GM12878 (cell line): Measurements from ENCODE around the gene MAEL. TPM values are rescaled to one million over a fixed set of nuclear protein-coding genes. Genes with fewer than 3 reads are reported as not detected.
A peak's percentile ranks its signal among the peaks of the same experiment; 100 is the strongest.

Experiments
- ATAC-seq: fragments of 200-7000 bp; cut with Tn5 transposase; 3 replicates; pipeline ENCODE4 v1.9.1; 2020; ENCODE audit warnings: mild to moderate bottlenecking, moderate library complexity
- BruUV-seq: library from RNA; stranded (reverse); fragments of 400-500 nt; replicated peaks from 2 replicates; lab custom pipeline; 2021; lab: Mats Ljungman, UMichigan
- CTCF ChIA-PET: fragments of 300-600 bp; sonication (Branson Sonifier 250); formaldehyde crosslinking; extraction: SDS; loops from one replicate; lab custom pipeline; 2021; ENCODE audit warnings: inconsistent platforms; lab: Yijun Ruan, JAX
- POLR2A ChIA-PET: fragments of 350-600 bp; formaldehyde crosslinking; extraction: SDS; loops from one replicate; lab custom pipeline; 2021; ENCODE audit warnings: inconsistent platforms; lab: Charles Lee
- RAD21 ChIA-PET: fragments of 300-600 bp; sonication (Branson Sonifier 250); formaldehyde crosslinking; loops from one replicate; lab custom pipeline; 2023; ENCODE audit warnings: antibody characterized with exemption; ENCODE audit not compliant: unreplicated experiment; lab: Charles Lee
- SMC1A ChIA-PET: fragments of 300-600 bp; sonication (Branson Sonifier 250); formaldehyde crosslinking; loops from one replicate; lab custom pipeline; 2023; ENCODE audit not compliant: unreplicated experiment, uncharacterized antibody; lab: Charles Lee
- DNase-seq: peaks from one replicate; pipeline ENCODE4 v3.0.0-alpha.2; 2011; ENCODE audit warnings: low read depth, low spot score
- FAIRE-seq: peaks from 3 replicates; lab custom pipeline; 2011; peaks lifted over from hg19 to GRCh38; lab: Jason Lieb, UNC
- H2AFZ ChIP-seq: 2 replicates; pipeline ENCODE4 v1.6.0; 2011; ENCODE audit warnings: low read depth, low read length, control low read depth; ENCODE audit not compliant: control insufficient read depth
- H3K27ac ChIP-seq: 2 replicates; pipeline ENCODE4 v1.5.1; 2011; ENCODE audit warnings: control low read depth; ENCODE audit not compliant: control insufficient read depth, insufficient read depth
- H3K27me3 ChIP-seq, 2 experiments: replicated peaks in 1 of 2; 2 replicates each; pipeline versions ENCODE4 v1.6.0 to v1.6.1; 2011; ENCODE audit warnings: low read length in 1 of 2; ENCODE audit not compliant: control insufficient read depth in 2 of 2, insufficient read depth in 2 of 2
- H3K36me3 ChIP-seq, 2 experiments: 2 replicates each; pipeline ENCODE4 v1.5.1; 2011; ENCODE audit warnings: low read length in 1 of 2; ENCODE audit not compliant: control insufficient read depth in 2 of 2, insufficient read depth in 2 of 2
- H3K4me1 ChIP-seq: 2 replicates; pipeline ENCODE4 v1.6.1; 2011; ENCODE audit warnings: mild to moderate bottlenecking, low read length, moderate library complexity, mixed read lengths; ENCODE audit not compliant: control insufficient read depth, insufficient read depth
- H3K4me2 ChIP-seq: 2 replicates; pipeline ENCODE4 v1.6.0; 2011; ENCODE audit warnings: control low read depth; ENCODE audit not compliant: control insufficient read depth, insufficient read depth
- H3K4me3 ChIP-seq: fragments of 200-600 bp; sonication (generic); 2 replicates; pipeline ENCODE4 v1.5.1; 2016
- H3K79me2 ChIP-seq: 2 replicates; pipeline ENCODE4 v1.6.0; 2011; ENCODE audit warnings: low read length; ENCODE audit not compliant: control insufficient read depth, insufficient read depth
- H3K9ac ChIP-seq: 2 replicates; pipeline ENCODE4 v1.8.0; 2011; ENCODE audit warnings: low read length, control low read depth, mixed read lengths; ENCODE audit not compliant: control insufficient read depth, insufficient read depth
- H3K9me3 ChIP-seq: replicated peaks from 3 replicates; pipeline ENCODE4 v1.5.1; 2011; ENCODE audit warnings: mild to moderate bottlenecking, low read length; ENCODE audit not compliant: control insufficient read depth, insufficient read depth
- H4K20me1 ChIP-seq: 2 replicates; pipeline ENCODE4 v1.6.0; 2011; ENCODE audit not compliant: control insufficient read depth, insufficient read depth
- E4F1 ChIP-seq: fragments of 450-650 bp; IDR thresholded peaks from 2 replicates; pipeline ENCODE4 v1.6.1; 2018; ENCODE audit warnings: borderline replicate concordance, mild to moderate bottlenecking; ENCODE audit not compliant: partially characterized antibody
- HDAC2 ChIP-seq: fragments of 200-600 bp; sonication (generic); IDR thresholded peaks from 2 replicates; pipeline ENCODE4 v1.6.1; 2017
- NR2C1 ChIP-seq: fragments of 450-650 bp; IDR thresholded peaks from 2 replicates; pipeline ENCODE4 v1.6.1; 2017; ENCODE audit warnings: antibody characterized with exemption, mild to moderate bottlenecking, moderate library complexity
- NR2F1 ChIP-seq: fragments of 450-650 bp; conservative IDR thresholded peaks from 2 replicates; pipeline ENCODE4 v1.6.1; 2017; ENCODE audit warnings: mild to moderate bottlenecking
- POLR2A ChIP-seq: IDR thresholded peaks from 2 replicates; pipeline ENCODE4 v1.6.1; 2011; ENCODE audit warnings: low read depth, mild to moderate bottlenecking, low read length
- POLR2AphosphoS2 ChIP-seq: IDR thresholded peaks from 2 replicates; pipeline ENCODE4 v1.6.1; 2011; ENCODE audit warnings: low read depth, mild to moderate bottlenecking, low read length, improper control_type of control experiment, moderate library complexity
- RAD51 ChIP-seq: fragments of 450-650 bp; IDR thresholded peaks from 2 replicates; pipeline ENCODE4 v1.6.1; 2016; ENCODE audit warnings: moderate library complexity, mild to moderate bottlenecking, inconsistent platforms
- RUNX3 ChIP-seq: IDR thresholded peaks from 2 replicates; pipeline ENCODE4 v1.6.1; 2012; ENCODE audit warnings: low read length, inconsistent platforms
- WGBS: methylation state at CpG from one replicate; pipeline ENCODE4 v1.1.6; 2016; ENCODE audit warnings: low lambda C conversion rate; ENCODE audit not compliant: insufficient replicate concordance, insufficient coverage; ENCODE audit errors: missing lambda C conversion rate; 5-methylcytosine and 5-hydroxymethylcytosine counted together
- in situ Hi-C: fragments of 300-500 bp; cut with MboI; formaldehyde crosslinking; loops from 9 replicates; pipeline ENCODE4 v1.14.3; 2018; ENCODE audit warnings: mixed read lengths
- intact Hi-C: fragments of 100-400 bp; cut with micrococcal nuclease; formaldehyde crosslinking; loops from one replicate; pipeline ENCODE4 v1.14.2; 2022; ENCODE audit not compliant: unreplicated experiment
- polyA plus RNA-seq, 11 experiments: library from polyadenylated mRNA; depleted of rRNA in 4 of 11; unstranded in 6 of 11; stranded (reverse) in 5 of 11; fragments of >200 nt; fragmentation: Nextera tagmentation in 4 of 11; fragmentation: Illumina TruSeq in 1 of 11; extraction: Ambion mirVana in 4 of 11; extraction: Trizol in 1 of 11; gene quantifications; 1 replicate in 1 of 11; 2 replicates in 10 of 11; pipeline versions ENCODE4 v1.2.1 to v1.2.3, GENCODE V29; 2011 to 2016; ENCODE audit warnings: inconsistent platforms in 2 of 11, missing spikeins in 2 of 11, low read depth in 1 of 11
- total RNA-seq, 4 experiments: library from RNA; depleted of rRNA in 3 of 4; stranded (reverse); fragments of >200 nt in 3 of 4; fragmentation: Illumina TruSeq in 1 of 4; extraction: Trizol in 1 of 4; gene quantifications; 2 replicates each; pipeline versions ENCODE4 v1.2.1 to v1.2.3, GENCODE V29; 2013 to 2021

The MAEL gene
- total and polyA plus RNA-seq, 10 of the 15 experiments (the other 5 are each of a cell fraction or from before 2014, with no cell fraction given), result 0.10 to 0.43 (median 0.24) TPM; not detected in 2

GRCh38 chr1:166960858-166961474 is 28.1 kb upstream of the MAEL start (continued):
- TF ChIP-seq E4F1, result no peak
- no peak for TF ChIP-seq NR2C1
- TF ChIP-seq NR2F1, result no peak
- TF ChIP-seq POLR2AphosphoS2, result no peak

- no peak overlapping the region for H3K9ac ChIP-seq
- peak; percentile 24 for DNase-seq
- H3K36me3 ChIP-seq, result no peaks in the 10 kb centered on the region
- in situ Hi-C loops (no loop called here), intact Hi-C loops (no loop called here)
- RAD21 ChIA-PET, result no interaction called here
- H3K4me3 ChIP-seq, result no peak overlapping the region
- no peaks in the 10 kb centered on the region for H4K20me1 ChIP-seq
- no peak for ATAC-seq
- 12% methylated on average over 5 of the region's 5 CpGs for WGBS
- H3K9me3 ChIP-seq, result no peaks in the 10 kb centered on the region
- CTCF ChIA-PET, result no interaction called here
- H3K27ac ChIP-seq, result peak overlapping the region; percentile 50; the same call in 1 of the 2 replicates
- peak; percentile 7 for FAIRE-seq
- H3K4me1 ChIP-seq, result peaks cover 23% of the 10 kb centered on the region
- H3K27me3 ChIP-seq, result peaks cover 0 to 2% of the 10 kb centered on the region in 2 experiments; a peak in 3 of 4 replicates
- no peak for TF ChIP-seq RUNX3
- no peak for TF ChIP-seq RAD51
- peak; percentile 31; the same call in 1 of the 2 replicates for TF ChIP-seq POLR2A
- TF ChIP-seq HDAC2, result no peak
- TF ChIP-seq, all 136 proteins: peak for 1
- BruUV-seq, result no TSS peak
- H3K79me2 ChIP-seq, result no peaks in the 10 kb centered on the region
- peak overlapping the region; percentile 56 for H2AFZ ChIP-seq
- ChIA-PET SMC1A (no interaction called here), POLR2A (no interaction called here)
- peak overlapping the region; percentile 1; the same call in 1 of the 2 replicates for H3K4me2 ChIP-seq
Measured at GRCh38 chr1:166969074-166969677, 19.9 kb upstream of the MAEL start.
